ENCODE results near the gene PCMT1.
"Not testable (repeated sequence)": the region's sequence is repeated elsewhere in the genome, so short reads cannot be mapped to it uniquely, and the experiment has no call there.

PCMT1 gene

GRCh38 chr6:149749594-149750135 is at the start of gene PCMT1:
PCMT1 (plus strand) TSS chr6:149749741; CDS start chr6:149749902, 161 bp downstream.
- peak; percentile 93 for DNase-seq

- DNase-seq, result no peak
Observed at GRCh38 chr6:149701714-149702113, 47.8 kb upstream of the PCMT1 start.

GRCh38 chr6:149711711-149712110 is 37.8 kb upstream of the PCMT1 start:
- no peak for DNase-seq

- no peak for DNase-seq
Observed at GRCh38 chr6:149714442-149714841, 35.1 kb upstream of the PCMT1 start.

GRCh38 chr6:149716181-149716963 is 33.2 kb upstream of the PCMT1 start:
- DNase-seq, result no peak

GRCh38 chr6:149717255-149717587 is 32.3 kb upstream of the PCMT1 start:
- no peak for DNase-seq

GRCh38 chr6:149717588-149718458 is 31.7 kb upstream of the PCMT1 start, which contains the start of gene LATS1:
LATS1 (minus strand) TSS chr6:149718101; CDS start chr6:149702126, 15,975 bp downstream.
- DNase-seq, result peak; percentile 89

- DNase-seq, result no peak
Observed at GRCh38 chr6:149719531-149719930, 30.0 kb upstream of the PCMT1 start.

GRCh38 chr6:149723262-149723661 is 26.3 kb upstream of the PCMT1 start:
- no peak for DNase-seq

GRCh38 chr6:149723771-149724417 is 25.6 kb upstream of the PCMT1 start:
- DNase-seq, result peak; percentile 73

- DNase-seq, result no peak
Observed at GRCh38 chr6:149725785-149726184, 23.8 kb upstream of the PCMT1 start.

- DNase-seq, result no peak
Observed at GRCh38 chr6:149727793-149728498, 21.6 kb upstream of the PCMT1 start.

- no peak for DNase-seq
Observed at GRCh38 chr6:149728499-149729234, 20.9 kb upstream of the PCMT1 start.

GRCh38 chr6:149729824-149730223 is 19.7 kb upstream of the PCMT1 start:
- DNase-seq, result no peak

- DNase-seq, result no peak
Observed at GRCh38 chr6:149733089-149733720, 16.3 kb upstream of the PCMT1 start.

- DNase-seq, result no peak
Observed at GRCh38 chr6:149734915-149735314, 14.6 kb upstream of the PCMT1 start.

- not testable (repeated sequence) for DNase-seq
Observed at GRCh38 chr6:149745252-149745651, 4.3 kb upstream of the PCMT1 start.

- peak; percentile 95 for DNase-seq
Observed at GRCh38 chr6:149746147-149746946, 3.2 kb upstream of the PCMT1 start, which contains the start of gene NUP43. NUP43 (minus strand) TSS chr6:149746529; CDS start chr6:149746495, 34 bp downstream.

- DNase-seq, result not testable (repeated sequence)
Observed at GRCh38 chr6:149749082-149749593, 403 bp upstream of the PCMT1 start.

- DNase-seq, result peak; percentile 62
Observed at GRCh38 chr6:149750136-149750609, 632 bp downstream of the PCMT1 start.

Data from DMS53 (cell line).